HepG2 (cell line): Measurements from ENCODE around the gene LAG3. TPM values are rescaled to one million over a fixed set of nuclear protein-coding genes. Genes with fewer than 3 reads are reported as not detected.

Experiments used
- AKAP8 ChIP-seq: sonication (generic); formaldehyde crosslinking; IDR thresholded peaks from 2 replicates; pipeline ENCODE4 v1.5.1; 2020; ENCODE audit warnings: mild to moderate bottlenecking, missing genetic modification reagents
- BRD4 ChIP-seq: sonication (generic); formaldehyde crosslinking; IDR thresholded peaks from 2 replicates; pipeline ENCODE4 v1.4.0; 2020; ENCODE audit warnings: missing genetic modification reagents
- CAMTA2 ChIP-seq: sonication (generic); formaldehyde crosslinking; IDR thresholded peaks from 2 replicates; pipeline ENCODE4 v1.4.0; 2020; ENCODE audit warnings: mild to moderate bottlenecking, missing genetic modification reagents, borderline replicate concordance
- U2AF2 ChIP-seq: fragments of 200-400 bp; formaldehyde crosslinking; IDR thresholded peaks from 2 replicates; pipeline ENCODE4 v1.6.1; 2017; ENCODE audit warnings: low read depth, mild to moderate bottlenecking, low read length
- ZNF570 ChIP-seq: sonication (generic); formaldehyde crosslinking; IDR thresholded peaks from 2 replicates; pipeline ENCODE4 v1.4.0; 2020; ENCODE audit warnings: mild to moderate bottlenecking, missing genetic modification reagents, borderline replicate concordance
- ZNF776 ChIP-seq: sonication (generic); formaldehyde crosslinking; IDR thresholded peaks from 2 replicates; pipeline ENCODE4 v1.4.0; 2020; ENCODE audit warnings: mild to moderate bottlenecking, missing genetic modification reagents
- polyA plus RNA-seq, 8 experiments: library from polyadenylated mRNA; depleted of rRNA in 3 of 8; stranded (reverse) in 7 of 8; unstranded in 1 of 8; fragments of >200 nt; fragmentation: Illumina TruSeq in 4 of 8; extraction: Trizol in 4 of 8; gene quantifications; 2 replicates each; pipeline versions ENCODE4 v1.2.1 to v1.2.3, GENCODE V29; 2011 to 2016; ENCODE audit warnings: low read depth in 4 of 8, missing spikeins in 1 of 8, mixed read lengths in 1 of 8; ENCODE audit not compliant: insufficient read depth in 1 of 8
- total RNA-seq, 5 experiments: library from RNA; depleted of rRNA; stranded (reverse); fragments of >200 nt; fragmentation: Illumina TruSeq; extraction: Trizol; gene quantifications; 2 replicates each; pipeline ENCODE4 v1.2.3, GENCODE V29; 2016; ENCODE audit warnings: low read depth in 1 of 5
- TF ChIP-seq, protein P1 (sequence below): sonication (generic); formaldehyde crosslinking; IDR thresholded peaks from 2 replicates; pipeline ENCODE4 v1.4.0; 2020; ENCODE audit warnings: missing genetic modification reagents
- TF ChIP-seq, protein P2 (sequence below): sonication (generic); formaldehyde crosslinking; IDR thresholded peaks from 2 replicates; pipeline ENCODE4 v1.4.0; 2020; ENCODE audit warnings: missing genetic modification reagents, borderline replicate concordance
- TF ChIP-seq, protein P3 (sequence below): sonication (generic); formaldehyde crosslinking; IDR thresholded peaks from 2 replicates; pipeline ENCODE4 v1.8.0; 2022; ENCODE audit warnings: missing genetic modification reagents, mild to moderate bottlenecking, moderate library complexity, borderline replicate concordance
- TF ChIP-seq, protein P4 (sequence below): sonication (generic); formaldehyde crosslinking; IDR thresholded peaks from 2 replicates; pipeline ENCODE4 v1.4.0; 2020; ENCODE audit warnings: missing genetic modification reagents

LAG3 gene
- total and polyA plus RNA-seq, 2 of the 13 experiments (the other 11 are each of a cell fraction or from before 2014, with no cell fraction given) = 0.11 to 0.26 TPM

DNA sequence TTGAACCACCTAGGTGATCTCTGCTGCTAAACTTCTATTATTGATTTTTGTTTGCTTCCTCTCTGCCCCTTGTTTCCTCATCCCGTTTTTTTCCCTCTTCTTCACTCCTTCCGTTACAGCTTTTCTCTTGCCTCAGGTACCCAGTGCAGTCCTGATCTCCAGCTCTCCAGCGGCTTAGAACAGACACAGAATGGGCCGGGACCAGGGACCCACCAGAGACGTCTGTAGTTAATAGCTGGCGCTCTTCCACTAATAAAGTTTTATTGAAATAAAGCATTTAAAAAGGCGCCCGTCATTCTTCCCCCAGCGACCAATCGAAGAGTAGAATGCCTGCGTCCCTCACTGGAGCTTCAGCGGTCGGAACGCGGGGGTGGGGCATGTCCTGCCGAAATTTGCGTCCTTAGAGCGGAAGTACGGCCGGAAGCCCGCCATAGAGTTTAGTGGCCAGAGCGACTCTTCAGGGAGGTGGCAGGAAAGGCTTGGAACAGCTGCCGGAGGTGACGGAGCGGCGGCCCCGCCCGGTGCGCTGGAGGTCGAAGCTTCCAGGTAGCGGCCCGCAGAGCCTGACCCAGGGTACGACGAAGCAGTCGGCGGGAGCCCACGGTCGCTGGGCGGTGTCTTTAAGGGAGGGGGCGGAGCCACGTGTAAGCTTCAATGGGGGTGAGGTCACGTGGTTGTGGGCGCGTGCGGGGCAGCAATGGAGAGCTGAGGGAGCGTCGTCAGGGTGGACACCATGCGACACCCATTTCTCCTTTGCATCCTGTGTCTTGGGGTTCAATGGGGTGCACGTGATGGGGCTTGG is 48.5 kb upstream of the LAG3 start, which contains the start of gene COPS7A (continued):
- TF ChIP-seq, protein P1, sequence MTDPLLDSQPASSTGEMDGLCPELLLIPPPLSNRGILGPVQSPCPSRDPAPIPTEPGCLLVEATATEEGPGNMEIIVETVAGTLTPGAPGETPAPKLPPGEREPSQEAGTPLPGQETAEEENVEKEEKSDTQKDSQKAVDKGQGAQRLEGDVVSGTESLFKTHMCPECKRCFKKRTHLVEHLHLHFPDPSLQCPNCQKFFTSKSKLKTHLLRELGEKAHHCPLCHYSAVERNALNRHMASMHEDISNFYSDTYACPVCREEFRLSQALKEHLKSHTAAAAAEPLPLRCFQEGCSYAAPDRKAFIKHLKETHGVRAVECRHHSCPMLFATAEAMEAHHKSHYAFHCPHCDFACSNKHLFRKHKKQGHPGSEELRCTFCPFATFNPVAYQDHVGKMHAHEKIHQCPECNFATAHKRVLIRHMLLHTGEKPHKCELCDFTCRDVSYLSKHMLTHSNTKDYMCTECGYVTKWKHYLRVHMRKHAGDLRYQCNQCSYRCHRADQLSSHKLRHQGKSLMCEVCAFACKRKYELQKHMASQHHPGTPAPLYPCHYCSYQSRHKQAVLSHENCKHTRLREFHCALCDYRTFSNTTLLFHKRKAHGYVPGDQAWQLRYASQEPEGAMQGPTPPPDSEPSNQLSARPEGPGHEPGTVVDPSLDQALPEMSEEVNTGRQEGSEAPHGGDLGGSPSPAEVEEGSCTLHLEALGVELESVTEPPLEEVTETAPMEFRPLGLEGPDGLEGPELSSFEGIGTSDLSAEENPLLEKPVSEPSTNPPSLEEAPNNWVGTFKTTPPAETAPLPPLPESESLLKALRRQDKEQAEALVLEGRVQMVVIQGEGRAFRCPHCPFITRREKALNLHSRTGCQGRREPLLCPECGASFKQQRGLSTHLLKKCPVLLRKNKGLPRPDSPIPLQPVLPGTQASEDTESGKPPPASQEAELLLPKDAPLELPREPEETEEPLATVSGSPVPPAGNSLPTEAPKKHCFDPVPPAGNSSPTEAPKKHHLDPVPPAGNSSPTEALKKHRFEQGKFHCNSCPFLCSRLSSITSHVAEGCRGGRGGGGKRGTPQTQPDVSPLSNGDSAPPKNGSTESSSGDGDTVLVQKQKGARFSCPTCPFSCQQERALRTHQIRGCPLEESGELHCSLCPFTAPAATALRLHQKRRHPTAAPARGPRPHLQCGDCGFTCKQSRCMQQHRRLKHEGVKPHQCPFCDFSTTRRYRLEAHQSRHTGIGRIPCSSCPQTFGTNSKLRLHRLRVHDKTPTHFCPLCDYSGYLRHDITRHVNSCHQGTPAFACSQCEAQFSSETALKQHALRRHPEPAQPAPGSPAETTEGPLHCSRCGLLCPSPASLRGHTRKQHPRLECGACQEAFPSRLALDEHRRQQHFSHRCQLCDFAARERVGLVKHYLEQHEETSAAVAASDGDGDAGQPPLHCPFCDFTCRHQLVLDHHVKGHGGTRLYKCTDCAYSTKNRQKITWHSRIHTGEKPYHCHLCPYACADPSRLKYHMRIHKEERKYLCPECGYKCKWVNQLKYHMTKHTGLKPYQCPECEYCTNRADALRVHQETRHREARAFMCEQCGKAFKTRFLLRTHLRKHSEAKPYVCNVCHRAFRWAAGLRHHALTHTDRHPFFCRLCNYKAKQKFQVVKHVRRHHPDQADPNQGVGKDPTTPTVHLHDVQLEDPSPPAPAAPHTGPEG (CRISPR knock-in tag) = peak; percentile 83; the same call in 1 of the 2 replicates
- TF ChIP-seq, protein P2, sequence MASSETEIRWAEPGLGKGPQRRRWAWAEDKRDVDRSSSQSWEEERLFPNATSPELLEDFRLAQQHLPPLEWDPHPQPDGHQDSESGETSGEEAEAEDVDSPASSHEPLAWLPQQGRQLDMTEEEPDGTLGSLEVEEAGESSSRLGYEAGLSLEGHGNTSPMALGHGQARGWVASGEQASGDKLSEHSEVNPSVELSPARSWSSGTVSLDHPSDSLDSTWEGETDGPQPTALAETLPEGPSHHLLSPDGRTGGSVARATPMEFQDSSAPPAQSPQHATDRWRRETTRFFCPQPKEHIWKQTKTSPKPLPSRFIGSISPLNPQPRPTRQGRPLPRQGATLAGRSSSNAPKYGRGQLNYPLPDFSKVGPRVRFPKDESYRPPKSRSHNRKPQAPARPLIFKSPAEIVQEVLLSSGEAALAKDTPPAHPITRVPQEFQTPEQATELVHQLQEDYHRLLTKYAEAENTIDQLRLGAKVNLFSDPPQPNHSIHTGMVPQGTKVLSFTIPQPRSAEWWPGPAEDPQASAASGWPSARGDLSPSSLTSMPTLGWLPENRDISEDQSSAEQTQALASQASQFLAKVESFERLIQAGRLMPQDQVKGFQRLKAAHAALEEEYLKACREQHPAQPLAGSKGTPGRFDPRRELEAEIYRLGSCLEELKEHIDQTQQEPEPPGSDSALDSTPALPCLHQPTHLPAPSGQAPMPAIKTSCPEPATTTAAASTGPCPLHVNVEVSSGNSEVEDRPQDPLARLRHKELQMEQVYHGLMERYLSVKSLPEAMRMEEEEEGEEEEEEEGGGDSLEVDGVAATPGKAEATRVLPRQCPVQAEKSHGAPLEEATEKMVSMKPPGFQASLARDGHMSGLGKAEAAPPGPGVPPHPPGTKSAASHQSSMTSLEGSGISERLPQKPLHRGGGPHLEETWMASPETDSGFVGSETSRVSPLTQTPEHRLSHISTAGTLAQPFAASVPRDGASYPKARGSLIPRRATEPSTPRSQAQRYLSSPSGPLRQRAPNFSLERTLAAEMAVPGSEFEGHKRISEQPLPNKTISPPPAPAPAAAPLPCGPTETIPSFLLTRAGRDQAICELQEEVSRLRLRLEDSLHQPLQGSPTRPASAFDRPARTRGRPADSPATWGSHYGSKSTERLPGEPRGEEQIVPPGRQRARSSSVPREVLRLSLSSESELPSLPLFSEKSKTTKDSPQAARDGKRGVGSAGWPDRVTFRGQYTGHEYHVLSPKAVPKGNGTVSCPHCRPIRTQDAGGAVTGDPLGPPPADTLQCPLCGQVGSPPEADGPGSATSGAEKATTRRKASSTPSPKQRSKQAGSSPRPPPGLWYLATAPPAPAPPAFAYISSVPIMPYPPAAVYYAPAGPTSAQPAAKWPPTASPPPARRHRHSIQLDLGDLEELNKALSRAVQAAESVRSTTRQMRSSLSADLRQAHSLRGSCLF = no peak
- TF ChIP-seq, protein P3, sequence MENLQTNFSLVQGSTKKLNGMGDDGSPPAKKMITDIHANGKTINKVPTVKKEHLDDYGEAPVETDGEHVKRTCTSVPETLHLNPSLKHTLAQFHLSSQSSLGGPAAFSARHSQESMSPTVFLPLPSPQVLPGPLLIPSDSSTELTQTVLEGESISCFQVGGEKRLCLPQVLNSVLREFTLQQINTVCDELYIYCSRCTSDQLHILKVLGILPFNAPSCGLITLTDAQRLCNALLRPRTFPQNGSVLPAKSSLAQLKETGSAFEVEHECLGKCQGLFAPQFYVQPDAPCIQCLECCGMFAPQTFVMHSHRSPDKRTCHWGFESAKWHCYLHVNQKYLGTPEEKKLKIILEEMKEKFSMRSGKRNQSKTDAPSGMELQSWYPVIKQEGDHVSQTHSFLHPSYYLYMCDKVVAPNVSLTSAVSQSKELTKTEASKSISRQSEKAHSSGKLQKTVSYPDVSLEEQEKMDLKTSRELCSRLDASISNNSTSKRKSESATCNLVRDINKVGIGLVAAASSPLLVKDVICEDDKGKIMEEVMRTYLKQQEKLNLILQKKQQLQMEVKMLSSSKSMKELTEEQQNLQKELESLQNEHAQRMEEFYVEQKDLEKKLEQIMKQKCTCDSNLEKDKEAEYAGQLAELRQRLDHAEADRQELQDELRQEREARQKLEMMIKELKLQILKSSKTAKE = no peak
- TF ChIP-seq, protein P4, sequence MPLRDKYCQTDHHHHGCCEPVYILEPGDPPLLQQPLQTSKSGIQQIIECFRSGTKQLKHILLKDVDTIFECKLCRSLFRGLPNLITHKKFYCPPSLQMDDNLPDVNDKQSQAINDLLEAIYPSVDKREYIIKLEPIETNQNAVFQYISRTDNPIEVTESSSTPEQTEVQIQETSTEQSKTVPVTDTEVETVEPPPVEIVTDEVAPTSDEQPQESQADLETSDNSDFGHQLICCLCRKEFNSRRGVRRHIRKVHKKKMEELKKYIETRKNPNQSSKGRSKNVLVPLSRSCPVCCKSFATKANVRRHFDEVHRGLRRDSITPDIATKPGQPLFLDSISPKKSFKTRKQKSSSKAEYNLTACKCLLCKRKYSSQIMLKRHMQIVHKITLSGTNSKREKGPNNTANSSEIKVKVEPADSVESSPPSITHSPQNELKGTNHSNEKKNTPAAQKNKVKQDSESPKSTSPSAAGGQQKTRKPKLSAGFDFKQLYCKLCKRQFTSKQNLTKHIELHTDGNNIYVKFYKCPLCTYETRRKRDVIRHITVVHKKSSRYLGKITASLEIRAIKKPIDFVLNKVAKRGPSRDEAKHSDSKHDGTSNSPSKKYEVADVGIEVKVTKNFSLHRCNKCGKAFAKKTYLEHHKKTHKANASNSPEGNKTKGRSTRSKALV (CRISPR knock-in tag) = 0 out of 2 replicates have a peak, but pooled peaks have one; percentile 60
- TF ChIP-seq ZNF570 (CRISPR knock-in tag) = 0 out of 2 replicates have a peak, but pooled peaks have one; percentile 82
- TF ChIP-seq CAMTA2 = peak; percentile 86
- TF ChIP-seq BRD4 (CRISPR knock-in tag) = no peak
- peak; percentile 63; the same call in 1 of the 2 replicates for TF ChIP-seq AKAP8 (CRISPR knock-in tag)
- TF ChIP-seq ZNF776 (CRISPR knock-in tag) = peak; percentile 95
- TF ChIP-seq U2AF2 = no peak
